HepG2 (cell line): ENCODE results near the gene R3HDM1. TPM values are rescaled to one million over a fixed set of nuclear protein-coding genes. Genes with fewer than 3 reads are reported as not detected.

Experiments used
- ESRRA ChIP-seq: sonication (generic); formaldehyde crosslinking; IDR thresholded peaks from 2 replicates; pipeline ENCODE4 v1.5.1; 2020; ENCODE audit warnings: mild to moderate bottlenecking, low read depth, missing genetic modification reagents
- FIP1L1 ChIP-seq: fragments of 200-400 bp; formaldehyde crosslinking; IDR thresholded peaks from 2 replicates; pipeline ENCODE4 v1.6.1; 2018; ENCODE audit warnings: low read depth, mild to moderate bottlenecking, low read length, moderate library complexity, borderline replicate concordance; ENCODE audit not compliant: insufficient read depth
- GABPA ChIP-seq, 2 experiments: IDR thresholded peaks; 2 replicates each; pipeline ENCODE4 v1.6.1; 2011 to 2016; ENCODE audit warnings: low read depth in 2 of 2, low read length in 1 of 2, missing biosample characterization in 1 of 2, missing genetic modification characterization in 1 of 2
- GFI1 ChIP-seq: sonication (generic); formaldehyde crosslinking; IDR thresholded peaks from 2 replicates; pipeline ENCODE4 v1.5.0; 2020; ENCODE audit warnings: missing genetic modification reagents, mild to moderate bottlenecking, borderline replicate concordance
- IKZF1 ChIP-seq: fragments of 450-650 bp; IDR thresholded peaks from 2 replicates; pipeline ENCODE4 v1.7.1; 2016
- NR2C2 ChIP-seq: sonication (generic); formaldehyde crosslinking; IDR thresholded peaks from 2 replicates; pipeline ENCODE4 v1.4.0; 2020; ENCODE audit warnings: missing genetic modification reagents, mild to moderate bottlenecking, moderate library complexity, borderline replicate concordance
- NR3C1 ChIP-seq: sonication (generic); formaldehyde crosslinking; IDR thresholded peaks from 2 replicates; pipeline ENCODE4 v1.4.0; 2020; ENCODE audit warnings: missing genetic modification reagents
- RFXANK ChIP-seq: IDR thresholded peaks from 2 replicates; pipeline ENCODE4 v1.6.1; 2016
- SATB2 ChIP-seq: sonication (generic); formaldehyde crosslinking; IDR thresholded peaks from 2 replicates; pipeline ENCODE4 v1.5.0; 2020; ENCODE audit warnings: missing genetic modification reagents
- SMAD9 ChIP-seq: sonication (generic); formaldehyde crosslinking; IDR thresholded peaks from 2 replicates; pipeline ENCODE4 v1.5.1; 2020; ENCODE audit warnings: mild to moderate bottlenecking, missing genetic modification reagents
- USF2 ChIP-seq, 2 experiments: sonication (generic) in 1 of 2; formaldehyde crosslinking in 1 of 2; IDR thresholded peaks; 2 replicates each; pipeline versions ENCODE4 v1.5.1 to v1.6.1; 2011 to 2020; ENCODE audit warnings: borderline replicate concordance in 1 of 2, low read depth in 1 of 2, low read length in 1 of 2, mild to moderate bottlenecking in 1 of 2, missing genetic modification reagents in 1 of 2, moderate library complexity in 1 of 2
- XRCC5 ChIP-seq: fragments of 200-400 bp; formaldehyde crosslinking; optimal IDR thresholded peaks from 2 replicates; pipeline ENCODE3; 2017; ENCODE audit warnings: mild to moderate bottlenecking, low read length
- ZBTB25 ChIP-seq: IDR thresholded peaks from 2 replicates; pipeline ENCODE4 v1.6.1; 2018; ENCODE audit warnings: missing genetic modification reagents
- ZBTB42 ChIP-seq: sonication (generic); formaldehyde crosslinking; IDR thresholded peaks from 2 replicates; pipeline ENCODE4 v1.5.0; 2020; ENCODE audit warnings: mild to moderate bottlenecking, missing genetic modification reagents
- ZBTB7A ChIP-seq: sonication (generic); formaldehyde crosslinking; IDR thresholded peaks from 2 replicates; pipeline ENCODE4 v1.8.0; 2022; ENCODE audit warnings: mild to moderate bottlenecking, missing genetic modification reagents
- ZFP41 ChIP-seq: sonication (generic); formaldehyde crosslinking; IDR thresholded peaks from 2 replicates; pipeline ENCODE4 v1.4.0; 2020; ENCODE audit warnings: mild to moderate bottlenecking, missing genetic modification reagents, borderline replicate concordance
- ZFP91 ChIP-seq: sonication (generic); formaldehyde crosslinking; IDR thresholded peaks from 2 replicates; pipeline ENCODE4 v1.9.0; 2022; ENCODE audit warnings: missing genetic modification reagents, mild to moderate bottlenecking, borderline replicate concordance
- ZNF101 ChIP-seq: sonication (generic); formaldehyde crosslinking; IDR thresholded peaks from 2 replicates; pipeline ENCODE4 v1.4.0; 2020; ENCODE audit warnings: mild to moderate bottlenecking, low read depth, missing genetic modification reagents, borderline replicate concordance
- ZNF12 ChIP-seq: sonication (generic); formaldehyde crosslinking; IDR thresholded peaks from 2 replicates; pipeline ENCODE4 v1.5.0; 2020; ENCODE audit warnings: missing genetic modification reagents
- ZNF20 ChIP-seq: sonication (generic); formaldehyde crosslinking; IDR thresholded peaks from 2 replicates; pipeline ENCODE4 v1.4.0; 2020; ENCODE audit warnings: mild to moderate bottlenecking, moderate library complexity, missing genetic modification reagents
- ZNF343 ChIP-seq: sonication (generic); formaldehyde crosslinking; IDR thresholded peaks from 2 replicates; pipeline ENCODE4 v1.4.0; 2020; ENCODE audit warnings: mild to moderate bottlenecking, missing genetic modification reagents
- ZNF746 ChIP-seq: sonication (generic); formaldehyde crosslinking; IDR thresholded peaks from 2 replicates; pipeline ENCODE4 v1.8.0; 2022; ENCODE audit warnings: mild to moderate bottlenecking, missing genetic modification reagents
- polyA plus RNA-seq, 8 experiments: library from polyadenylated mRNA; depleted of rRNA in 3 of 8; stranded (reverse) in 7 of 8; unstranded in 1 of 8; fragments of >200 nt; fragmentation: Illumina TruSeq in 4 of 8; extraction: Trizol in 4 of 8; gene quantifications; 2 replicates each; pipeline versions ENCODE4 v1.2.1 to v1.2.3, GENCODE V29; 2011 to 2016; ENCODE audit warnings: low read depth in 4 of 8, missing spikeins in 1 of 8, mixed read lengths in 1 of 8; ENCODE audit not compliant: insufficient read depth in 1 of 8
- total RNA-seq, 5 experiments: library from RNA; depleted of rRNA; stranded (reverse); fragments of >200 nt; fragmentation: Illumina TruSeq; extraction: Trizol; gene quantifications; 2 replicates each; pipeline ENCODE4 v1.2.3, GENCODE V29; 2016; ENCODE audit warnings: low read depth in 1 of 5

R3HDM1 gene
- total and polyA plus RNA-seq, 2 of the 13 experiments (the other 11 are each of a cell fraction or from before 2014, with no cell fraction given): 15.7 to 54.3 TPM

- peak; percentile 86 for TF ChIP-seq ZFP91 (CRISPR knock-in tag)
- TF ChIP-seq RFXANK (CRISPR knock-in tag): no peak; the same call in 1 of the 2 replicates
- TF ChIP-seq ZNF20: no peak
- TF ChIP-seq XRCC5: peak; percentile 88
- peak; percentile 69; the same call in 1 of the 2 replicates for TF ChIP-seq ZBTB7A (CRISPR knock-in tag)
- peak; percentile 72 for TF ChIP-seq ZNF746 (CRISPR knock-in tag)
- no peak for TF ChIP-seq IKZF1
- TF ChIP-seq ZNF101: 0 out of 2 replicates have a peak, but pooled peaks have one; percentile 4
- TF ChIP-seq FIP1L1: no peak
- no peak for TF ChIP-seq ZFP41 (CRISPR knock-in tag)
- peak; percentile 50 for TF ChIP-seq GABPA (IDR thresholded peaks at IDR 0.05; ENCODE audit: low read depth, low read length)
- peak; percentile 88 for TF ChIP-seq GABPA (CRISPR knock-in tag; IDR thresholded peaks at IDR 0.05; ENCODE audit: low read depth)
- TF ChIP-seq ZBTB25 (CRISPR knock-in tag): peak; percentile 96; the same call in 1 of the 2 replicates
- peak; percentile 72; the same call in 1 of the 2 replicates for TF ChIP-seq ESRRA (CRISPR knock-in tag)
- no peak for TF ChIP-seq ZNF343
- peak; percentile 36; the same call in 1 of the 2 replicates for TF ChIP-seq ZNF12 (CRISPR knock-in tag)
- TF ChIP-seq USF2 (IDR thresholded peaks at IDR 0.05; ENCODE audit: low read depth, low read length): no peak
- peak; percentile 47; the same call in 1 of the 2 replicates for TF ChIP-seq USF2 (CRISPR knock-in tag; IDR thresholded peaks at IDR 0.05; ENCODE audit: borderline replicate concordance)
- no peak for TF ChIP-seq SMAD9 (CRISPR knock-in tag)
- TF ChIP-seq GFI1: no peak
- TF ChIP-seq NR2C2 (CRISPR knock-in tag): peak; percentile 57; the same call in 1 of the 2 replicates
- no peak for TF ChIP-seq NR3C1 (CRISPR knock-in tag)
- no peak for TF ChIP-seq SATB2 (CRISPR knock-in tag)
- TF ChIP-seq ZBTB42 (CRISPR knock-in tag): peak; percentile 85; the same call in 1 of the 2 replicates
These were observed 210.4 kb downstream of the R3HDM1 start, which contains the start of gene UBXN4 (continued) for GRCh38 chr2:135741395-135742324.
